Testis (tissue), 3 donors: ENCODE data around the gene DRAXIN. TPM values are rescaled to one million over a fixed set of nuclear protein-coding genes. Genes with fewer than 3 reads are reported as not detected.

Experiments used
- DNase-seq: peaks from one replicate; pipeline ENCODE4 v3.0.0-alpha.2; 2019
- H3K27ac ChIP-seq, 2 donors: fragments of 200-600 bp; sonication (generic); one replicate each; pipeline ENCODE4 v1.5.1; 2019
- H3K27me3 ChIP-seq: fragments of 200-600 bp; sonication (generic); one replicate; pipeline ENCODE4 v1.5.1; 2019
- H3K36me3 ChIP-seq: fragments of 200-600 bp; sonication (generic); one replicate; pipeline ENCODE4 v1.5.1; 2017; ENCODE audit warnings: low read depth; ENCODE audit errors: missing control alignments
- H3K4me1 ChIP-seq: fragments of 200-600 bp; sonication (generic); one replicate; pipeline ENCODE4 v1.5.1; 2019
- H3K4me3 ChIP-seq, 2 donors: fragments of 200-600 bp; sonication (generic); one replicate each; pipeline ENCODE4 v1.5.1; 2017 to 2019
- H3K9me3 ChIP-seq: fragments of 200-600 bp; sonication (generic); one replicate; pipeline ENCODE4 v1.5.1; 2017
- CTCF ChIP-seq, 3 experiments: fragments of 450-650 bp in 2 of 3; fragments of 200-600 bp in 1 of 3; sonication (generic) in 1 of 3; IDR thresholded peaks; one replicate each; pipeline ENCODE4 v1.5.1; 2016 to 2019; ENCODE audit warnings: antibody characterized with exemption in 3 of 3, mild to moderate bottlenecking in 2 of 3, moderate library complexity in 1 of 3
- POLR2A ChIP-seq: fragments of 450-650 bp; IDR thresholded peaks from one replicate; pipeline ENCODE4 v1.6.1; 2017; ENCODE audit warnings: antibody characterized with exemption, mild to moderate bottlenecking, moderate library complexity
- WGBS, 2 donors: methylation state at CpG; one replicate each; pipeline ENCODE4 v1.1.5; 2018; 5-methylcytosine and 5-hydroxymethylcytosine counted together
- intact Hi-C: fragments of 100-400 bp; cut with DNase I; formaldehyde crosslinking; loops from one replicate; pipeline ENCODE4 v1.15.1; 2023; ENCODE audit warnings: low total_unique reads
- polyA plus RNA-seq: library from polyadenylated mRNA; stranded (reverse); fragments of 350-450 nt; fragmentation: Illumina TruSeq; extraction: RNeasy Lipid Tissue Mini Kit (QIAGEN cat#74804); gene quantifications from one replicate; pipeline ENCODE4 v1.2.3, GENCODE V29; 2014; ENCODE audit warnings: low read depth, low replicate concordance; ENCODE audit not compliant: insufficient read depth
- total RNA-seq, 2 donors: library from RNA; depleted of rRNA; stranded (reverse); fragments of >200 nt; gene quantifications; one replicate each; pipeline ENCODE4 v1.2.3, GENCODE V29; 2016

DRAXIN gene
- total and polyA plus RNA-seq, 3 donors from 2014 or later = 0.53 to 0.93 (median 0.79) TPM

- intact Hi-C loops = no loop called here
- peak; percentile 82 for DNase-seq
- no peaks in the 10 kb centered on the region for H3K9me3 ChIP-seq
These were observed 29.0 kb downstream of the DRAXIN start for GRCh38 chr1:11720525-11720924.

GRCh38 chr1:11721311-11721710 is 29.8 kb downstream of the DRAXIN start:
- no peaks in the 10 kb centered on the region for H3K9me3 ChIP-seq
- H3K4me1 ChIP-seq = peaks cover 20% of the 10 kb centered on the region
- H3K27me3 ChIP-seq = no peaks in the 10 kb centered on the region
- no peak overlapping the region for H3K27ac ChIP-seq
- WGBS, 2 donors = 70 to 84% methylated on average over 4 of the region's 4 CpGs
- TF ChIP-seq CTCF (IDR thresholded peaks at IDR 0.05) (no peak), POLR2A (no peak)
- no peak overlapping the region for H3K4me3 ChIP-seq
- H3K36me3 ChIP-seq = no peaks in the 10 kb centered on the region
- no peak for DNase-seq
- intact Hi-C loops = no loop called here

More at GRCh38 chr1:11720525-11720924, 29.0 kb downstream of the DRAXIN start:
- Histone ChIP-seq H3K4me1 (peaks cover 20% of the 10 kb centered on the region), H3K36me3 (no peaks in the 10 kb centered on the region), H3K27ac (no peak overlapping the region), H3K27me3 (no peaks in the 10 kb centered on the region), H3K4me3 (no peak overlapping the region)
- 41 to 58% methylated on average over 4 of the region's 4 CpGs for WGBS, 2 donors
- TF ChIP-seq POLR2A (no peak), CTCF (IDR thresholded peaks at IDR 0.05) (no peak)

- H3K27ac ChIP-seq = no peak overlapping the region
- H3K4me3 ChIP-seq = no peak overlapping the region
- H3K36me3 ChIP-seq = no peaks in the 10 kb centered on the region
- H3K4me1 ChIP-seq = peaks cover 25% of the 10 kb centered on the region
- 55 to 66% methylated on average over 2 of the region's 2 CpGs for WGBS, 2 donors
- H3K9me3 ChIP-seq = no peaks in the 10 kb centered on the region
- no peak for TF ChIP-seq CTCF (IDR thresholded peaks at IDR 0.05)
- no peak for TF ChIP-seq POLR2A
- intact Hi-C loops = no loop called here
- no peak for DNase-seq
- no peaks in the 10 kb centered on the region for H3K27me3 ChIP-seq
These were observed 31.0 kb downstream of the DRAXIN start for GRCh38 chr1:11722538-11722937.

GRCh38 chr1:11725616-11726015 is 34.1 kb downstream of the DRAXIN start:
- DNase-seq = no peak
- intact Hi-C loops = no loop called here
- Histone ChIP-seq H3K36me3 (no peaks in the 10 kb centered on the region), H3K4me3 (no peak overlapping the region), H3K9me3 (no peaks in the 10 kb centered on the region), H3K4me1 (peaks cover 27% of the 10 kb centered on the region), H3K27me3 (no peaks in the 10 kb centered on the region), H3K27ac (no peak overlapping the region)
- 78 to 87% methylated on average over 5 of the region's 5 CpGs for WGBS, 2 donors
- no peak for TF ChIP-seq CTCF (IDR thresholded peaks at IDR 0.05)

GRCh38 chr1:11727119-11727518 is 35.6 kb downstream of the DRAXIN start:
- DNase-seq = no peak
- no peaks in the 10 kb centered on the region for H3K9me3 ChIP-seq
- peaks cover 32% of the 10 kb centered on the region for H3K4me1 ChIP-seq
- intact Hi-C loops = no loop called here
- H3K27ac ChIP-seq = no peak overlapping the region
- H3K36me3 ChIP-seq = no peaks in the 10 kb centered on the region
- 96 to 100% methylated on average over 4 of the region's 4 CpGs for WGBS, 2 donors
- no peak overlapping the region for H3K4me3 ChIP-seq
- H3K27me3 ChIP-seq = no peaks in the 10 kb centered on the region
- no peak for TF ChIP-seq CTCF (IDR thresholded peaks at IDR 0.05)
- no peak for TF ChIP-seq POLR2A
